GOT3 (cell line): ENCODE results near the gene GPBP1.
"Not testable (repeated sequence)": the region's sequence is repeated elsewhere in the genome, so short reads cannot be mapped to it uniquely, and the experiment has no call there.

Source experiments
- DNase-seq: peaks from one replicate; lab custom pipeline; 2025; ENCODE audit warnings: mixed read lengths; lab: John Stamatoyannopoulos, UW

The GPBP1 gene

DNA sequence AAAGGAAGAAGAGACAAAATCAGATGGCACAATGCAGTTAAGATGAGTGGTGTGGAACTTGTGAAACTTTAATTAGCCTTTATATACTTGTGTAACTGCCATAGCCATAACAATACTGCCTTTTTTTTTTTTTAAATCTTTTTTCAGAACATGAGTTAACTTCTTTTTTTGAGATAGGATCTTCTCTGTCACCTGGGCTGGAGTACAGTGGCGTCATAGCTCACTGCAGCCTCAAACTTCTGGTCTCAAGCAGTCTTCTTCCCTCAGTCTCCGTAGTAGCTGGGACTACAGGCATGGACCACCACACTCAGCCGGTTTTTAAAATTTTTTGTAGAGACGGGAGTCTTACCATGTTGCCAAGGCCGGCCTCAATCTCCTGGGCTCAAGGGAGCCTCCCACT is 37.2 kb downstream of the GPBP1 start:
- no peak for DNase-seq

DNA sequence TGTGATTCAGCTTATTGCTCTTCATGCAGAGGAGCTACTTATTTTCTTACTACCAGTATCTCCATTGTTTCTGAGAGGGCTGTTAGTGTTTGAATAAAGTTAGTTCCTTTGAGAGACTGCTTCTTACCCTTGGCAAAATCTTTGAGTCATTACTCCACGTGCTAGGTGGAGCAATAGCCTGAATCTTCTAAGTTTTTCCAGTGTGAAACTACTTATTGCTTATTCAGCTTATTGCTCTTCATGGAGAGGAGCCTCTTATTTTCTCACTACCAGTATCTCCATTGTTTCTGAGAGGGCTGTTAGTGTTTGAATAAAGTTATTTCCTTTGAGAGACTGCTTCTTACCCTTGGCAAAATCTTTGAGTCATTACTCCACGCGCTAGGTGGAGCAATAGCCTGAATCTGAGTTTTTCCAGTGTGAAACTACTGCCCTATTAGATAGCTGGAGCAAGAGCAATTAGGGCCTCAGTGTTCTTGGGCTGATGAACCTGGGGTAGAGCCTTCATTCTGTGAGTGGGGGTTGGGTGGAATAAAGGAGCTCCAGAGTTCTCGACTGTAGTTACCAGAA is 41.9 kb downstream of the GPBP1 start:
- no peak for DNase-seq

DNA sequence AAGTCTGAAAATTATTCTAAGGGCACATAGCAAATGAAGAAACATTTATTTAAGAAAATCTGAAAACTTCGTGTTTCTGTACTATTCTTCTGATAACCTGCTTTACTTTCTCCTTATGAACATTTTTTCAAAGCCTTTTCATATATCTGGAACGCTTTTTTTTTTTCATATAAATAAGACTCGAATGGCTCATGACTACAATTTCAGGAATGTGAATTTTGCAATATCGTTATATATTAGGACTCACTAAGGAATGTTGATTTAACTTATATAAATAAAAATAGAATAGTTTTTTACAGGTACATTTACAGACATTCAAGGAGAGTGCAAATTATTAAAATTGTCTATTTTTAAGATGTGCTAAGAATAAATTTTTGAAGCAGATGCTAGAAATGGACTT is 42.9 kb downstream of the GPBP1 start:
- DNase-seq: no peak

DNA sequence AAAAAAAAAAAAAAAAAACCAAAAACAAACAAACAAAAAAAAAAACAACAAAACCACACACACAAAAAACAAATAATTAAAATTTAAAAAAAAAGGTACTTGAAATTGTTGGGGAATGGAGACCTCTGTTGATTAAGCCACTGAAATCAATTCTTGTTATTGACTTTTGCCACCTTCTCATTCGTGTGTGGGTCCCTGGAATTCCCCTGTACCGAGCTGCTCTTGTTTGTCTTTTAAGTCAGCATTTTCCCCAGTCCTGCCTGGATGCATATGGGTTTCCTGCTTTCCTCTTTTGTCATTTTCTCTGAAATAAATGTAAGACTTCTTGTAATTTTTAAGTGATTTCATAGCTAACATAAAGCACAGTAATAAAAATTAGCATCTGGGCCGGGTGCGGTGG is 45.5 kb downstream of the GPBP1 start:
- DNase-seq: no peak

DNA sequence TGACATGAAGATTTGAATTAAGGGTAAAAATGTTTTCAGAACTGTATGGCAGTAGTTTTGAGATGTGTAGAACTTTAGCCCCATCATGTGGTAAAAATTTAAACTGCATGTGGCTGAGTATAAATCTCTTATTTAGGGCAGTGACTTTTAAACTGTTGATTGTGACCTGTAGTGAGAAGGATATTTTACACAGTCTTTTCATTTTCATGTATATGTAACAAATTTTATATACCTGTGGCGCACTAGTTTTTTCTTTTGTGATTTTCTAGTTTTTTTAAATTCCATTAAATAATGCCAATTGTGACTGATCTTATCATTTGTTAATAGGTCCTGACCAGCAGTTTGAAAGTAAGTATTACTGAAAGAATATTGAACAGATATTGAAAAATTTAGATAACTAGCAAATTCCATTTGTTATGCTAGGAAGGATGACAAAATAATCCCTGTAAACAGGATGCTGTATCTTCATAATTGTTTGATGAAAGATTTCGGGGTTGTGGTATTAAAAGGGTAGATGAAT is 47.2 kb downstream of the GPBP1 start:
- DNase-seq: no peak

DNA sequence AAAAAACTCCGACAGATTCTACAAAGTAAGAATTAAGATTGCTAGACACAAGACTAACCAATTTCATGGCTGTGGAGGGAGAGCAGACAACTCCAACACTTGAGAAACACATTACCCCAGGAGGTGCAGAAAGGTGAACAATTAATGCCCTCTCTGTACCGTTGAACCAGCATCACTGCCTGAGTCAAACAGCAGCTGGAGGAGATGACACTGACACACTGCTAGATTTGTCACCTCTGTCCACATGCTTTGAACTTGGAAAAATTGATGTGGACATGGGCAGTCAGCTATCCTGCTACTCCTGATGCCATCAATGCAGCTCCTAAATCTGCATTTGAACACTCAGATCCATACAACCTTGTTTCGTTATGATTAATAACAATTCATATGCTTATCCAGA is 51.7 kb downstream of the GPBP1 start:
- no peak for DNase-seq

DNA sequence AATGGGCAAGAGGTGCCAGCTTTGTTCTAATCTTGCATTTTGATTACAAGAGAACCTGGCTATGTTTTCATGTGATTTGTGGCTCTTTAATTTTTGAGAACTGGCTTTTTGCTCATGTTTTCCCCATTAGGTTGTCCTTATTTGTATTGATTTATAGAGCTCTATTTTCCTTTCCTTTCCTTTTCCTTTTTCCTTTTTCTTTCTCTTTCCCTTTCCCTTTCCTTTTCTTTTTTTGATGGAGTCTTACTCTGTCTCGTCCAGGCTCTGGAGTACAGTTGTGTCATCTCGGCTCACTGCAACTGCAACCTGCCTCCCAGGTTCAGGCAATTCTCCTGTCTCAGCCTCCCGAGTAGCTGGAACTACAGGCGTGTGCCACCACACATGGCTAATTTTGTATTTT is 55.5 kb downstream of the GPBP1 start:
- no peak for DNase-seq

DNA sequence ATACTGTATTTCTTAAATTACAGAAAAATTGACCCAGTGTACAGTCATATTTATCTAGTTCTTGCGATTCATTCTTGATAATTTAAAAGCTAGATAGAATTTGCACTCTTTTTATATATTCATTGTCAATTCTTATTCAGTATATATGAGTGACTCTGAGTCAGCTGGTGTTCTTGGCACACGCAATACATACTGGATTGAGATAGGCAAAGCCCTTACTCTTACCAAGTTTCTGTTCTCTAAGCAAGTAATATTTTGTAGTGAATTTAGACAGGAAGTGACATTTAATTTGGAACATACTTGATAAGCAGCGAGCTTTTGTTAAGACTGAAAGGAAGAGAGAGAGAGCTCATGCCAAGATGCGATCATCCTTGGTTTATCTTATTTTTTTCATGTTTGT is 57.7 kb downstream of the GPBP1 start:
- no peak for DNase-seq

DNA sequence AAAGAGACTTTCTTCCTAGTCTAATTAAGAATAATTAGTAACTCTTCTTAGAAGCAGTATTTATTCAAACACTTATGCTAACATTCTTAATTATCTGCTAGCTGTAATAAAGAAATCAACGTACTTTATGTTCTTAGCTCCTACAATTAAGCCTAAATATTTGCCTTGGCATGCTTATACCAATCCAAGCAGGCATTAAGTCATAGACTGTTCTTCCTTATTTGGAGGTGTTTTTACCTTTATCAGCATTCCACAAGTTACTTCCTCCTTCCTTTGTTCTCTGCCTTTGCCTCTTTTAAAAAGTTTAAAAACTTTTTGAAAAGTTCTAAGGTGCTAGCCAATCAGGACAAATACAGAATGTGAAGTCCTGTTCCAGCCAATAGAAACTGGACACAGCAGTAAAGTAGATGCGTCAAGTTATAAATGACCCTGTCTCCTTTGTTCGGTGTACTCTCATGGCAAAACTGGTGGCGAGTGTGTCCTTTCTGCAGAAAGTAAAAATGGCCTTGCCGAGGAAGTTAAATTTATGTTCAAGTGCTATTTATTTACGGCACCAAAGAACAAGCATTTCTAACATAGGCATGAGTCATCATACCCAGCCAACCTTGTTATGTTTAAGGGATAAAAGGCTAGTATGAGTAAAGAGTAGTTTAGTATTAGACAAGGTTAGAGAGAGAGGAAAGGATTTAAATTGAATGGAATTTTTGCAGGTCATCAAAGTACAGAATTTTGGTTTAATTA is 58.6 kb downstream of the GPBP1 start:
- DNase-seq: no peak

DNA sequence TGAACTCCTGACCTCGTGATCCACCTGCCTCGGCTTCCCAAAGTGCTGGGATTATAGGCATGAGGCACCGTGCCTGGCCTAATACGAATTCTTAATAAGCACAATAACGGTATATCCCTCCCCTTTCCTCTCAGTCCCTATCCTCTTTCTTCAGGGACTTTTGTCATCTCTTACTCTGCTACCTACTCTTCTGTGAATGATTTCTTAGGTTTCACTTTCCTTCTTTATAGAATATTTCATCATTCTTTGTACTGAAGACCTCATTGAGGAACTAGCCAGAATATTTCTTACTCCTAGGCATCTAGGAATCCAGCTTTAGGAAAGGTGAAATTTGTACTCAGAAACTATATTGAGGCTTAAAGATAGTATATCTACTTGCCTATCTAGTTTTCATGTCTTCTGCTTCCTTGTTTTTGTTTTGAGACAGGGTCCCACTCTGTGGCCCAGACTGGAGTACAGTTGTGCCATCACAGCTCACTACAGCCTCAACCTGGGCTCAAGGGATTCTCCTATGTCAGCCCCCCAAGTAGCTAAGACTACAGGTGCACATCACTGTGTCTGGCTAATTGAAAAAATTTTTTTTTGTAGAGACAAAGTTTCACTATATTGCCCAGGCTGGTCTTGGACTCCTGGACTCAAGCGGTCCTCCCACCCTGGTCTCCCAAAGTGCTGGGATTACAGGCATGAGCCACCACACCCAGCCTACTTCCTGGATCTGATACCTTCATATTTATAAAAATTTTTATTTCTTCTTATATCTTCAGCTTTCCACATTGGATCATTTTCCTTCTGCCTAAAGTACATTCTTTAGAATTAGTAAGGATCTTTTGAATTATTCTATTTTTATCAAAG is 69.7 kb downstream of the GPBP1 start:
- no peak for DNase-seq

DNA sequence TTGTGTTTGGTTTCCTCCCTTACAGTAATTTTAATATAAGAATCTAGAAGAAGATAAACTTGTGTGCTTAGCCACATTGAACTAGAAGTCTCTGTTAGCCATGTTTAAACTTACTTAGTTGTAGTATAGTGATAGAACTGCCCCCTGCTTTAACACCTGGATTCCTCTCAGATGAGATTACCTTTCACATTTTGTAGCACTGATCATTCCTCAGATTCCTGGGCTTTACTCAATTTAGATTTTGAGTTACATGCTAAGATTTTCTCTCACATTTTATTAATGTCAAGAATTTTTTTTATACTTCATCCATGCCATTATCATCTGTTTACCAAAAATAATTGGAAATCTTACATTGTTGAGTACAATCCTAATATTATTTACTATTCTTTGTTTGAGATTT is 70.5 kb downstream of the GPBP1 start:
- DNase-seq: no peak

DNA sequence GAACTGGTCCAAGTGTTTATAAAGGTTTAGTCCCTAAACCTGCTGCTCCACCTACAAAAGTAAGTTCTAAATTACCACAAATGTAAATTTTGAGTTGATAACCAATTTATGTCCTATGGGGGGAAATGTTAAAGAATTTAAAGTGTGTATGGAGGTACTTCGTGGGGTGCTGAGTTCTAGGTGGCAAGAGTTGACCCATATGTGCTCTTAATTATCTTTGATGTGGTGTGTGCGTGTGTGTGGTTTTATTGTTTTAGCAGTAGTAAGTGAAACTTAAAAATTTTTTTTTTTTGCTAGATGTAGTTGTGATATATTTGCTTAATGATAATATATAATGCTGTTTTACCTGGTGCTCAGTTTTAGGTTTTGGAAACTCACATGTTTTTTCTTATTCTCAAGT is 72.6 kb downstream of the GPBP1 start:
- no peak for DNase-seq

DNA sequence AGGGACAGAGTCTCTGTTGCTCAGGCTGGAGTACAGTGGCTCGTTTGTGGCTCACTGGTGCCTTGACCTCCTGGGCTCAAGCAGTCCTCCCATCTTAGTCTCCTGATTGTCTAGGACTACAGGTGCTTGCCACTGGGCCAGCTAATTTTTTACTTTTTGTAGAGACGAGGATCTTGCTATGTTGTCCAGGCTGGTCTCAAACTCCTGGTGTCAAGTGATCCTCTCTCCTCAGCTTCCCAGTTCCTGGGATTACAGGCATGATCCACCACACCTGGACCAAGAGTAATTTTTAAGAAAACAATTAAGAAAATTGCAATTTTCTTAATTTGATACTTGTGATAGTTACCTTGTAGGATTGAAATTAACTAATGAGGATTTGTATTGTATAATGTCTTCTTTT is 73.9 kb downstream of the GPBP1 start:
- DNase-seq: no peak

DNA sequence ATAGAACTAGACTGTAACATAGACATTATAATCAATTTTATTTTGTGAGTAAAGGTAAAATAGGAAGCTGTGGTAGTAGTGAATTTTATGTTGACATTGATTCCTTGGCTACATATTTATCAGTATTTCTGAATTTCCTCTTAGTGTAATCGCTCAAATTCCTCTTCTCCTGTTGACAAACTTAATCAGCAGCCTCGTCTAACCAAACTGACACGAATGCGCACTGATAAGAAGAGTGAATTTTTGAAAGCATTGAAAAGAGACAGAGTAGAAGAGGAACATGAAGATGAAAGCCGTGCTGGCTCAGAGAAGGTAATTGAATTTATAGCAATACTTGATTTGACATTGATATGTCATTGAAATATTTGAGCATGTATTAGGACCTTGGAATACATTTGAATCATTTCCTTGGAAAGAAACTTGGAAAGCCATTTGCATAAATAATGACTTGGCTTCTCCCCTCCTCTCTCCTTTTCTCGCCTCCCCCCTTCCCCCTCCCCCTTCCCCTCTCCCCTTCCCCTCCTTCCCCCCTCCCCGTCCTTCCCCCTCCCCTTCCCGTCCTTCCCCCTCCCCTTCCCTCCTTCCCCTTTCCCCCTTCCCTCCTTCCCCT is 75.5 kb downstream of the GPBP1 start:
- DNase-seq: no peak

DNA sequence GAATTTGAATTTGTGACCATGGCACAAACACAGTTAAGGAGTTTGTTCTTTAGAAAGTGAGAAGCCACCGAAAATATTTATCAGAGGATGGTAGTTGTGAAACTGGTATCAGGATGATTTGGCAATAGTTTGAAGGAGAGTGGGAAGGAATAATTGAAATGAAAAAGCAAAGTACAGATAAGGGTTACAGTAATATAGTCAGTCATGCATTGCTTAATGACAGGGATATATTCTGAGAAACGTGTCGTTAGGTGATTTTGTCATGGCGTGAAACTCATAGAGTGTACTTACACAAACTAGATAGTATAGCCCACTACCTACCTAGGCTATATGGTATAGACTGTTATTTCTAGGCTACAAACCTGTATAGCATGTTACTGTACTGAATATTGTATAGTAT is 84.2 kb downstream of the GPBP1 start:
- DNase-seq: no peak

DNA sequence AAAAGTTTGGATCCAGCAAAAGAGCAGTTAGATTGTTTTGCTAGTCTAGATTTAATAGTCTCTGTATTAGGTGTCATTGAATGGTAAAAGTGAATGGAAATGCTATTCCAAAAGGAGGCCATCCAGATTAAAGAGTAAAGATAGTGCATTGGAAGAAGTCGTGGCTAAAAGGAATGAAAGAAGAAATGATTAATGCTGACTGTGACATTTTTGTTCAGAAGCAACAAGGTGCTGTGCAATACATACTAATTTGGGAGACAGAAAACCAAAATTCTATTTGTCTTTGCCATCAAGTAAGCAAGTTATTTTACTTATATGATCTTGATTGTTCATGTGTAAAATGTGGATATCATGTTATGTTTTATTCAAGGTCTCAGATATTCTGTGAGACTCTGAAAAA is 85.1 kb downstream of the GPBP1 start:
- DNase-seq: no peak

DNA sequence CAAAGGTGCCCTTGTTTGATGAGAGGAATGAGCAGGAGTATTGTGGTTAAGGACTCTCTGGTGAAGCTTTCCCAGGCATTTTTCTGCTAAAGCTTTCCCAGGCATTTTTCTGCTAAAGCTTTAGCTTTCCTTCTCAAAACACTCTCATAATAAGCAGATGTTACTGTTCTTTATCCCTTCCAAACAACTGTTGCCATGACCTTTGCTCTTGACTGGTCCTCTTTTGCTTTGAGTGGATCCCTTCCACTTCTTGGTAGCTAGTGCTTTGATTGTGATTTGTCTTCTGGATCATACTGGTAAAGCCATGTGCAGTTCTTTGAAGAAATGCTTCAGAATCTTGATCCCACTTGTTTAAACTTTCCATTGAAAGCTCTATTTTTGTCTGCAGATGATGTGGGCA is 85.8 kb downstream of the GPBP1 start:
- DNase-seq: no peak

DNA sequence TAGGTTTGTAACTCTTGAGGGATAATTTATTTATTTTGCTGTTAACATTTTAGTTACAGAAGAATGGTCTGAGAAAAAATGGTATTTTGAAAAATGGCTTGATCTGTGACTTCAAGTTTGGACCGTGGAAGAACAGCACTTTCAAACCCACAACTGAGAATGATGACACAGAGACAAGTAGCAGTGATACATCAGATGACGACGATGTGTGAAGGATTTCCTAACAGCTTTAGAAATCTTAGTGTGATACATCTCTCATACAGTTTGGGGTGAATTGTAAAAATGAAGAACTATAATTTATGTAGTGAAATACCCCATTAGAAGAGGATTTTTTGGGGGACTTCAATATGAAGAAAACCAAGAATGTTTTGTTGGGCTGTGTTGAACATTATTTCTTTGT is 88.7 kb downstream of the GPBP1 start:
- DNase-seq: no peak

DNA sequence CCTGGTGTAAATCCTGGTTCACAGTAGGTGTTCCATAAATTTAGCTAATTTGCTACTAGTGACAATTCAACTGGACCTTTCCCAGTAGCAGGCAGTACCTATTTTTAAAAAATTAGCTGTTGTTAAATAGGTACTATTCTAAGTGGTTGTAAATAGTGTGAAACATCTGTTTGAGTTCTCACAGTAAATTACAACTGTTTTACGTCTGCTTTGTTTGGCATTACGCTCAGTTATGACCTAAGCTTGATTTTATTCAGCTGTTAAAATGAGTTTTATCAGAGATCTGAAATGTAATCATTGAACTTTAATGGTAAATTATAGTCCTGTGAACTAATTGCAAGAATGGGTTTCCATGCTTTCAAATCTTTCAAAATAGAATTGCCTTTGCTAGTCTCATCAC is 93.9 kb downstream of the GPBP1 start:
- no peak for DNase-seq

DNA sequence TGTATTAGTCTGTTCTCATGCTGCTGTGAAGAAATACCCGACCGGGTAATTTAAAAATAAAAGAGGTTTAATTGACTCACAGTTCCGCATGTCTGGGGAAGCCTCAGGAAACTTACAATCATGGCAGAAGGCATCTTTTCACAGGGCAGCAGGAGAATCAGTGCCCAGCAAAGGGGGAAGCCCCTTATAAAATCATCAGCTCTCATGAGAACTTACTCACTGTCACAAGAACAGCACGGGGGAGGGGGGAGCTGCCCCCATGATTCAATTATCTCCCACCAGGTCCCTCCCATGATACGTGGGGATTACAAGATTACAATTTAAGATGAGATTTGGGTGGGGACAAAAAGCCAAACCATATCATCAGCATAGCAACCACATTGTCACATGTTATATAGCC is 102.5 kb downstream of the GPBP1 start:
- DNase-seq: no peak

DNA sequence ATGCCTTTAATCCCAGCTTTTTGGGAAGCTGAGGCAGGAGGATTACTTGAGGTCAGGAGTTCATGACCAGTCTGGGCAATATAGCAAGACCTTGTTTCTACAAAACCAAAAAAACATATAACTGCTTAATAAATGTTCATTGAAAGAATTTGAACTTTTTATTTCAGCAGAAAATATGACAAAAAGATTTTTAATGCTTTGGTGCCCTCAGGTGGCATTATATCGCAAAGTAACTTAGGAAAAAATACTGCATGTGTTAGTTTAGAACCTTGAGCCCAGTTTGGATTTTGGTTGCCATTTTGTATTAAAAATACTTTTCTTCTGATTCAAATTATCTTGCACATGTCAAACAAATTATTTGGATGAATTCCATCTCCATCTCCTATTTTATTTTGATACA is 103.2 kb downstream of the GPBP1 start:
- DNase-seq: no peak

DNA sequence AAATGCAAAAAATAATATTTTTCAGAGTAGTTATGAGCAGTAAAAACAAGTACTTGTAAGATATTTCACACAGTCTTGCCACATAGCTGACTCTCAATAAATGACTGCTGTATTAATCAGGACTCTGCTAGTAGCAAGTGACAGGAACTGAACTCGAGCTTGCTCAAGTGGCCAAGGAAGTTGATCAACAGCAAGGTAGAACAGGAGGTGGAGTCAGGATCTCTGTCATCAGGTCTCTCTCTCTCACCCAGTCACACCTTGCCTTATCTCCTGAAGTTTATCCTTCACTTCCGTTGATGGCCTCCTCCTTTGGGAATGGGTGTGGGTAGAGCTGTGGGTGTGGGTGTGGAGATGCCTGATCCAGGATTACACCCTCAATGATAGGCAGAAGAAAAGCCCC is 107.0 kb downstream of the GPBP1 start:
- DNase-seq: no peak

DNA sequence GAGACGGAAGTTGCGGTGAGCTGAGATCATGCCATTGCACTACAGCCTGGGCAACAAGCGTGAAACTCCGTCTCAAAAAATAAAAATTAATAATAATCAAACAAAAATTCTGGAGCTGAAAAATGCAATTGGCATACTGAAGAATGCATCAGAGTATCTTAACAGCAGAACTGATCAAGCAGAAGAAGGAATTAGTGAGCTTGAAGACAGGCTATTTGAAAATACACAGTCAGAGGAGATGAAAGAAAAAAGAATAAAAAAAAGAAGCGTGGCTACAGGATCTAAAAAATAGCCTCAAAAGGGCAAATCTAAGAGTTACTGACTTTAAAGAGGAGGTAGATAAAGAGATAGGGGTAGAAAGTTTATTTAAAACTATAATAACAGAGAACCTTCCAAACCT is 111.2 kb downstream of the GPBP1 start:
- DNase-seq: not testable (repeated sequence)
